AG10803 (cell line): Measurements from ENCODE around the gene EOGT.

ENCODE experiments used
- DNase-seq: peaks from one replicate; pipeline ENCODE4 v3.0.0; 2010; ENCODE audit warnings: low read depth
- H3K4me3 ChIP-seq: 2 replicates; pipeline ENCODE4 v1.5.1; 2011; ENCODE audit warnings: mild to moderate bottlenecking, low read length, control low read depth
- TF ChIP-seq, protein P1 (sequence below): conservative IDR thresholded peaks from 2 replicates; pipeline ENCODE4 v1.5.1; 2011; ENCODE audit warnings: mild to moderate bottlenecking, low read length, control low read depth, inconsistent platforms

The EOGT gene

DNA sequence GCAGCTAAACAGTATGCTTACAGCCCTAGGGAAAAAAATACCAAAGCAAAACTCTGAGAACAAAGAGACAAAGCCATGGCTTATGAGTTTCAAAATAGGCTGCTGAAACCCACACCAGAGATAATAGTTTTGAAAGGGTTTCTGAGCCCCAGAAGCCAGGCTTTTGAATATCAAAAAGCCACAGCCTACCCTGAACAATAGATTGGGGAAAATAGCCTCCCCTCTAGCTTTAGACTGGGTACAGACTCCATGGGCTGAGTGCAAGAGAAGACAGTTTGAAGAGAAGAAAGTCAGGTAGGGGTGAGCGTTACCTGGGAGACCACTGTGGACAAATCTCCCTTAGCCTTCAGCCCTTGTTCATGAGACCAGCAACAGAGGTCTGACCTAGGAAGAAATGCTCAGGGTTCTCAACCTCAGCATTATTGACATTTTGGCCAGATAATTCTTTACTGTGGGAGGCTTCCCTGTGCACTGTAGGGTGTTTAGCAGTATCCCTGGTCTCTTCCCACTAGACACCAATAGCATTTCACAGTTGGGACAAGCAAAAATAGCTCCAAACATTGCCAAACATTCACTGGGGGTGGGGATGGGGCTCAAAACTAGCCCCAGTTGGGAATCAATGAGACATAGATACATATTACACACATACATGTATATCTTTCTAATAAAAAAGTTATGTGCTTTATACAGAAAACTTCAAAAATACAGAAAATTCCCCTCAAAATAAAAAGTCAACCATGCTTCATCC is 69.6 kb downstream of the EOGT start:
- H3K4me3 ChIP-seq = no peak overlapping the region
- TF ChIP-seq, protein P1, sequence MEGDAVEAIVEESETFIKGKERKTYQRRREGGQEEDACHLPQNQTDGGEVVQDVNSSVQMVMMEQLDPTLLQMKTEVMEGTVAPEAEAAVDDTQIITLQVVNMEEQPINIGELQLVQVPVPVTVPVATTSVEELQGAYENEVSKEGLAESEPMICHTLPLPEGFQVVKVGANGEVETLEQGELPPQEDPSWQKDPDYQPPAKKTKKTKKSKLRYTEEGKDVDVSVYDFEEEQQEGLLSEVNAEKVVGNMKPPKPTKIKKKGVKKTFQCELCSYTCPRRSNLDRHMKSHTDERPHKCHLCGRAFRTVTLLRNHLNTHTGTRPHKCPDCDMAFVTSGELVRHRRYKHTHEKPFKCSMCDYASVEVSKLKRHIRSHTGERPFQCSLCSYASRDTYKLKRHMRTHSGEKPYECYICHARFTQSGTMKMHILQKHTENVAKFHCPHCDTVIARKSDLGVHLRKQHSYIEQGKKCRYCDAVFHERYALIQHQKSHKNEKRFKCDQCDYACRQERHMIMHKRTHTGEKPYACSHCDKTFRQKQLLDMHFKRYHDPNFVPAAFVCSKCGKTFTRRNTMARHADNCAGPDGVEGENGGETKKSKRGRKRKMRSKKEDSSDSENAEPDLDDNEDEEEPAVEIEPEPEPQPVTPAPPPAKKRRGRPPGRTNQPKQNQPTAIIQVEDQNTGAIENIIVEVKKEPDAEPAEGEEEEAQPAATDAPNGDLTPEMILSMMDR = no peak
- no peak for DNase-seq

DNA sequence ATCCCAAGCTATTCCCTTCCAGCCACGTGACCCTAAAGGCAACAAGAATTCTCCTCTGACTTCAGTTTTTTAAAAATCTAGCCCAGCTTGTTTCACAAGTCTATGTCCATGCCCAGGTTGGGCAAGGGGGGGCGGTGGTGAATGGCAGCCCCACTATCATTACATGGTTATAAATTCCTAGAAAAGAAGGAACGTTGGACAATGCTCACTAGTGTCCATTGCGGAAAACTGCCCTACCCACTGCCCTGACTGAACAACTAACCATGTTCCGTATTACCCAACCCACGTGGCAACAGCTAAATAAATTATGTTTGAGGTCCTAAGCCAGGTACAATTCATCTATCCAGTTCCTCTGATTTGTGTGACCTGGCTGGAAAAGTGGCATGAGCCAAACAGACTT is 72.4 kb downstream of the EOGT start:
- no peak for DNase-seq
- no peak overlapping the region for H3K4me3 ChIP-seq
- TF ChIP-seq, protein P1 = no peak

DNA sequence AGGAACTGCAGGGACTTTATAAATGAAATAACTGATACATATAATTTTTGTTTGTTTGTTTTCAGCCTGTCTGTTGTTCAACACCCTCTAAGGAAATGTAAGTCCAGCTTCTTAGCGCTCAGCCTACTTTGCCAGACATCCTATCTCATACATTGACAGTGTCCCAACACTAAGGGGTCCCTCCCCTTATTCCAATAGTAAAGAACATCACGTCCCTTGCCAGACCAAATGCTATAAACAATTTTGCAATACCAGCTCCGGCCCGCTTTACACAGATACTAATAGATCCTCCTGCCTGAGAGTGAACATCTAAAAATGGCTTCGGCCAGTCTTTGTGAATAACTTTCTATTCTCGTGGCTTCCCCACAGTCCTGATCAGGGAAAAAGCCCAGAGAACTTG is 76.6 kb downstream of the EOGT start:
- TF ChIP-seq, protein P1 = no peak
- no peak for DNase-seq
- H3K4me3 ChIP-seq = no peak overlapping the region

DNA sequence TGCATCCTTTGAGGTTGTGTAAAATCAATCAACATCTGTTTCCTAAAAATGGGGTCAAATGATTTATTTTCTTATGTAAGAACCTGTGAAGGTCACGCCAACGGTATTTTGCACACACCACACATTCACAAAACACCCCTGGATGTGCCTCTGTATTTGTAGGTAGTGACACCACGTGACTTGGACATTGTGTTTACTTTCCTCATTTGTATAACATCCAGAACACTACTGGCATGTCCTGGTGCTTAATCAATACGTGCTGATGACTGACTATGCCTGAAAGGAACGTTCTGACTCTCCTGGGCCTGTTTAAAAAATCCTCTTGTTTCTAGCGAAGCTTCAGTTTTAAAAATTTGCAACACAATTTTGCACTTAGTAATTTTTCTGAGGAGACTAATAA is 77.7 kb downstream of the EOGT start:
- TF ChIP-seq, protein P1 = no peak
- DNase-seq = no peak
- no peak overlapping the region for H3K4me3 ChIP-seq

DNA sequence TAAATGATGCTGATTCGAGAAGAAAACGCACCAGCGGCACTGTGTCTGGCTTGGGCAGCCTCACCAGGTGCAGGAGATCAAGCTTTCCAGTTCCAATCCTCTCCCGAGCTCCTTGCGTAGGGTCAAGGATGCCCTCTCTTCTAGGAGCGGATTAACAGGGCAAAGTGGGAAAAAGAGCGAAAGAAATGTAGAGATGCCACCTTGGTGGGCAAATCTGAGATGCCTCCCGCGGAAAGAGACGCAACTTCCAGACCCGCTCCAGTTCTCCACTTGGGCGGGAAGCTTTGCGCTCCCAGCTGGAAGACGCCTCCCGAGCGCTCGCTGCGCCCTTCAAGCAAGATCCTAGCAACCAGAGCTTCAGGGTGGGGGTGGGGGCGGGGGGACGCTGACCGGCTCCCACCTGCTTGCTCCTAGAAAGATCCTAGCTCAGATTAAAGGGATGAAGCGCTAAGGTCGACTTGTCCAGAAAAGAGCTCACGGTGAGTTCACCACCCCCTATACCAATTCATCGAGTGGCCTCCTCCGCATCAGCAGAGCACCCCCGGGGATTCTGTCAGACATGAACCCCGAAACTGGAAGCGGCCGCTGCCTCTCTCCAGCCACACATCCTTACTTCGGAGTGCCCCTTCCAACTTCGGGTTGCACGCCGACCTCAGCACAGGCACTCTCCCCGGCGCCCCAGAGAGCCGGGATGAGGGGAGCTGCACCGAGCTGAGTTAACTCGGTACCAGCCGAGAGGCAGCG is 81.9 kb downstream of the EOGT start:
- DNase-seq = no peak
- TF ChIP-seq, protein P1 = no peak
- no peak overlapping the region for H3K4me3 ChIP-seq
